ENCODE data around the gene UCK1. TPM values are rescaled to one million over a fixed set of nuclear protein-coding genes. Genes with fewer than 3 reads are reported as not detected.
A peak's percentile ranks its signal among the peaks of the same experiment; 100 is the strongest.

UCK1 gene
- total and polyA plus RNA-seq, 10 of the 15 experiments (the other 5 are each of a cell fraction or from before 2014, with no cell fraction given): 0.31 to 27.0 (median 18.7) TPM

DNA sequence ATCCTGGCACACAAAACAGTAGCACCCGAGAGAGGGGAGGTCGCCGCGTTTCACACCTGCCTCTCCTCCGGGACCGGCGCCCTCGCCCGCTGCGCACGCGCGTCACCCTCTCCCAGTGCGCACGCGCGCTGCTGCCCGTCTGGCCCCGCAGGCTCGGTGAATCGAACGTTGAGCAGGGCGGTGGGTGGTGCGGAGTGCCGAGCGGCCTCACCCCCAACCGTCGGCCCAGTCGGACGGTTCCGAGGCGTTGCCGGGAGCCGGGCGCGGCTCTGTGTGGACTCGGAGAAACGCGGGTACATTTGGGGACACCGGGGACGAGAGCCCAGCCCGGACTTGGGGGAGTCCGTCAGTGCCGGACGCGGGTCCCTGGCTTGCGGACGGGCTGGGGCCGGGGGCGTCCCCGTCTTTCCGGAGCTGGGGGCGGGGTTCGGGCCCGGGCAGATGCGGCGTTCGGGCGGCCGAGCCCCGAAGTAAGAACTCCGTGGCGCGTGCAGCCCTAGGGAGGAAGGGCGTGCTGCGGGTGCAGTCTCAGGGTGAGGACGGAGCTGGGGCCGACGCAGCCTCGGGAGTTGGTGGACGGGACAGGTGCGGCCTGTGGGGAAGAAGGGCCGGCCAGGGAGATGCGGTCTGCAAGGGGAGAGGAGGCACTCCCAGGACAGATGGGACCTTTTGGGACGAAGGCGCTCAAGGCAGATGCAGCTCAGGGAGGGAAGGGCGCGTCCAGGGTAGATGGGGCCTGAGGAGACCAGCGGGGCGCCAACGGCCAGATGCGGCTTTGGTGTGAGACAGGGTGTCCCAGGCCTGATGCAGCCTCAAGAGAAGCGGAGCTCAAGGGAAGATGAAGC lies 28.1 kb downstream of the UCK1 start, which contains the start of gene POMT1 (continued):
- TF ChIP-seq, protein P1, sequence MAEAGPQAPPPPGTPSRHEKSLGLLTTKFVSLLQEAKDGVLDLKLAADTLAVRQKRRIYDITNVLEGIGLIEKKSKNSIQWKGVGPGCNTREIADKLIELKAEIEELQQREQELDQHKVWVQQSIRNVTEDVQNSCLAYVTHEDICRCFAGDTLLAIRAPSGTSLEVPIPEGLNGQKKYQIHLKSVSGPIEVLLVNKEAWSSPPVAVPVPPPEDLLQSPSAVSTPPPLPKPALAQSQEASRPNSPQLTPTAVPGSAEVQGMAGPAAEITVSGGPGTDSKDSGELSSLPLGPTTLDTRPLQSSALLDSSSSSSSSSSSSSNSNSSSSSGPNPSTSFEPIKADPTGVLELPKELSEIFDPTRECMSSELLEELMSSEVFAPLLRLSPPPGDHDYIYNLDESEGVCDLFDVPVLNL (IDR thresholded peaks at IDR 0.05; ENCODE audit: low read depth, low read length): no peak
- TF ChIP-seq BHLHE40 (IDR thresholded peaks at IDR 0.05; ENCODE audit: borderline replicate concordance in 1 of 2, low read depth in 2 of 2, low read length in 1 of 2) (peak; percentile 24 to 74; a peak in 2 of 4 replicates), GABPA (IDR thresholded peaks at IDR 0.05; ENCODE audit: low read depth) (no peak), MXI1 (IDR thresholded peaks at IDR 0.05; ENCODE audit: low read depth, low read length) (no peak; the same call in 1 of the 2 replicates), TARDBP (IDR thresholded peaks at IDR 0.05; ENCODE audit: borderline replicate concordance) (0 out of 2 replicates have a peak, but pooled peaks have one; percentile 67), SIN3A (IDR thresholded peaks at IDR 0.05; ENCODE audit: low read depth, low read length) (peak; percentile 60; the same call in 1 of the 2 replicates), TCF12 (IDR thresholded peaks at IDR 0.05; ENCODE audit: low read depth, low read length) (peak; percentile 77), ZNF622 (IDR thresholded peaks at IDR 0.05) (no peak), NR2C2 (IDR thresholded peaks at IDR 0.05; ENCODE audit: borderline replicate concordance, control insufficient read depth, insufficient read length, low read depth) (peak; percentile 97), STAT1 (conservative IDR thresholded peaks at IDR 0.05) (no peak), ZZZ3 (IDR thresholded peaks at IDR 0.05; ENCODE audit: control insufficient read depth, insufficient read length, low read depth) (no peak), EZH2 (IDR thresholded peaks at IDR 0.05; ENCODE audit: borderline replicate concordance, control insufficient read depth, low read depth, low read length) (no peak), BRCA1 (IDR thresholded peaks at IDR 0.05; ENCODE audit: low read depth, low read length) (no peak), NFXL1 (IDR thresholded peaks at IDR 0.05; ENCODE audit: borderline replicate concordance) (no peak), EGR1 (IDR thresholded peaks at IDR 0.05; ENCODE audit: borderline replicate concordance in 1 of 2, low read depth in 2 of 2, low read length in 2 of 2) (peak in 1 of 2 experiments; percentile 74; a peak in 2 of 3 replicates), POU2F2 (IDR thresholded peaks at IDR 0.05; ENCODE audit: borderline replicate concordance, low read depth, low read length) (0 out of 3 replicates have a peak, but pooled peaks have one; percentile 45), YY1 (IDR thresholded peaks at IDR 0.05; ENCODE audit: low read depth, low read length) (peak; percentile 89), MEF2B (IDR thresholded peaks at IDR 0.05; ENCODE audit: partially characterized antibody, poor library complexity, severe bottlenecking) (no peak)
- TF ChIP-seq, protein P2, sequence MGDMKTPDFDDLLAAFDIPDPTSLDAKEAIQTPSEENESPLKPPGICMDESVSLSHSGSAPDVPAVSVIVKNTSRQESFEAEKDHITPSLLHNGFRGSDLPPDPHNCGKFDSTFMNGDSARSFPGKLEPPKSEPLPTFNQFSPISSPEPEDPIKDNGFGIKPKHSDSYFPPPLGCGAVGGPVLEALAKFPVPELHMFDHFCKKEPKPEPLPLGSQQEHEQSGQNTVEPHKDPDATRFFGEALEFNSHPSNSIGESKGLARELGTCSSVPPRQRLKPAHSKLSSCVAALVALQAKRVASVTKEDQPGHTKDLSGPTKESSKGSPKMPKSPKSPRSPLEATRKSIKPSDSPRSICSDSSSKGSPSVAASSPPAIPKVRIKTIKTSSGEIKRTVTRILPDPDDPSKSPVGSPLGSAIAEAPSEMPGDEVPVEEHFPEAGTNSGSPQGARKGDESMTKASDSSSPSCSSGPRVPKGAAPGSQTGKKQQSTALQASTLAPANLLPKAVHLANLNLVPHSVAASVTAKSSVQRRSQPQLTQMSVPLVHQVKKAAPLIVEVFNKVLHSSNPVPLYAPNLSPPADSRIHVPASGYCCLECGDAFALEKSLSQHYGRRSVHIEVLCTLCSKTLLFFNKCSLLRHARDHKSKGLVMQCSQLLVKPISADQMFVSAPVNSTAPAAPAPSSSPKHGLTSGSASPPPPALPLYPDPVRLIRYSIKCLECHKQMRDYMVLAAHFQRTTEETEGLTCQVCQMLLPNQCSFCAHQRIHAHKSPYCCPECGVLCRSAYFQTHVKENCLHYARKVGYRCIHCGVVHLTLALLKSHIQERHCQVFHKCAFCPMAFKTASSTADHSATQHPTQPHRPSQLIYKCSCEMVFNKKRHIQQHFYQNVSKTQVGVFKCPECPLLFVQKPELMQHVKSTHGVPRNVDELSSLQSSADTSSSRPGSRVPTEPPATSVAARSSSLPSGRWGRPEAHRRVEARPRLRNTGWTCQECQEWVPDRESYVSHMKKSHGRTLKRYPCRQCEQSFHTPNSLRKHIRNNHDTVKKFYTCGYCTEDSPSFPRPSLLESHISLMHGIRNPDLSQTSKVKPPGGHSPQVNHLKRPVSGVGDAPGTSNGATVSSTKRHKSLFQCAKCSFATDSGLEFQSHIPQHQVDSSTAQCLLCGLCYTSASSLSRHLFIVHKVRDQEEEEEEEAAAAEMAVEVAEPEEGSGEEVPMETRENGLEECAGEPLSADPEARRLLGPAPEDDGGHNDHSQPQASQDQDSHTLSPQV (IDR thresholded peaks at IDR 0.05): no peak
- TF ChIP-seq, protein P3, sequence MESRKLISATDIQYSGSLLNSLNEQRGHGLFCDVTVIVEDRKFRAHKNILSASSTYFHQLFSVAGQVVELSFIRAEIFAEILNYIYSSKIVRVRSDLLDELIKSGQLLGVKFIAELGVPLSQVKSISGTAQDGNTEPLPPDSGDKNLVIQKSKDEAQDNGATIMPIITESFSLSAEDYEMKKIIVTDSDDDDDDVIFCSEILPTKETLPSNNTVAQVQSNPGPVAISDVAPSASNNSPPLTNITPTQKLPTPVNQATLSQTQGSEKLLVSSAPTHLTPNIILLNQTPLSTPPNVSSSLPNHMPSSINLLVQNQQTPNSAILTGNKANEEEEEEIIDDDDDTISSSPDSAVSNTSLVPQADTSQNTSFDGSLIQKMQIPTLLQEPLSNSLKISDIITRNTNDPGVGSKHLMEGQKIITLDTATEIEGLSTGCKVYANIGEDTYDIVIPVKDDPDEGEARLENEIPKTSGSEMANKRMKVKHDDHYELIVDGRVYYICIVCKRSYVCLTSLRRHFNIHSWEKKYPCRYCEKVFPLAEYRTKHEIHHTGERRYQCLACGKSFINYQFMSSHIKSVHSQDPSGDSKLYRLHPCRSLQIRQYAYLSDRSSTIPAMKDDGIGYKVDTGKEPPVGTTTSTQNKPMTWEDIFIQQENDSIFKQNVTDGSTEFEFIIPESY (IDR thresholded peaks at IDR 0.05): no peak
